ENCODE measurements around the gene TOR4A. TPM values are rescaled to one million over a fixed set of nuclear protein-coding genes. Genes with fewer than 3 reads are reported as not detected.

Gene TOR4A
- total and polyA plus RNA-seq, 5 donors: 6.2 to 17.2 (median 12.9) TPM

GRCh38 chr9:137267933-137268355 is 9.6 kb upstream of the TOR4A start:
- DNase-seq (no peak), ATAC-seq (no peak)
- WGBS: 87% methylated on average over 6 of the region's 6 CpGs
- Histone ChIP-seq H3K4me3 (ENCODE audit: low read length) (no peak overlapping the region), H3K9me3 (ENCODE audit: control insufficient read depth, low read length) (no peaks in the 10 kb centered on the region), H3K27me3 (ENCODE audit: control insufficient read depth, insufficient read depth) (no peaks in the 10 kb centered on the region), H3K27ac (ENCODE audit: low read length) (no peak overlapping the region), H3K4me1 (ENCODE audit: control insufficient read depth, insufficient read depth, low read length) (peaks cover 10% of the 10 kb centered on the region)
- intact Hi-C loops (cut with DNase I): no loop called here

- Histone ChIP-seq H3K27ac (ENCODE audit: low read length) (peak overlapping the region; percentile 85), H3K4me1 (ENCODE audit: control insufficient read depth, insufficient read depth, low read length) (peaks cover 10% of the 10 kb centered on the region), H3K27me3 (ENCODE audit: control insufficient read depth, insufficient read depth) (no peaks in the 10 kb centered on the region), H3K4me3 (ENCODE audit: low read length) (no peak overlapping the region), H3K9me3 (ENCODE audit: control insufficient read depth, low read length) (no peaks in the 10 kb centered on the region)
- ATAC-seq (peak in 1 of 2 donors; percentile 42), DNase-seq (peak in 1 of 3 donors; percentile 38)
- 65% methylated on average over 19 of the region's 19 CpGs for whole genome bisulfite sequencing
- intact Hi-C loops (cut with DNase I): no loop called here
These were observed 8.9 kb upstream of the TOR4A start for GRCh38 chr9:137268538-137269201.

GRCh38 chr9:137269231-137269772 is 8.2 kb upstream of the TOR4A start:
- no peaks in the 10 kb centered on the region for H3K9me3 ChIP-seq (ENCODE audit: control insufficient read depth, low read length)
- H3K27ac ChIP-seq (ENCODE audit: low read length): peak overlapping the region; percentile 92
- intact Hi-C loops (cut with DNase I): no loop called here
- no peaks in the 10 kb centered on the region for H3K27me3 ChIP-seq (ENCODE audit: control insufficient read depth, insufficient read depth)
- DNase-seq: peak; percentile 47 to 79 (median 76)
- H3K4me1 ChIP-seq (ENCODE audit: control insufficient read depth, insufficient read depth, low read length): peaks cover 10% of the 10 kb centered on the region
- H3K4me3 ChIP-seq (ENCODE audit: low read length): no peak overlapping the region
- 39% methylated on average over 17 of the region's 17 CpGs for WGBS
- peak; percentile 59 to 70 for ATAC-seq

- ATAC-seq (no peak), DNase-seq (peak in 2 of 3 donors; percentile 20 to 66)
- intact Hi-C loops (cut with DNase I): no loop called here
- Histone ChIP-seq H3K27me3 (ENCODE audit: control insufficient read depth, insufficient read depth) (no peaks in the 10 kb centered on the region), H3K4me3 (ENCODE audit: low read length) (no peak overlapping the region), H3K9me3 (ENCODE audit: control insufficient read depth, low read length) (no peaks in the 10 kb centered on the region), H3K27ac (ENCODE audit: low read length) (no peak overlapping the region), H3K4me1 (ENCODE audit: control insufficient read depth, insufficient read depth, low read length) (peaks cover 13% of the 10 kb centered on the region)
- 77% methylated on average over 32 of the region's 32 CpGs for WGBS
These were observed 6.4 kb upstream of the TOR4A start for GRCh38 chr9:137270929-137271695.

DNA sequence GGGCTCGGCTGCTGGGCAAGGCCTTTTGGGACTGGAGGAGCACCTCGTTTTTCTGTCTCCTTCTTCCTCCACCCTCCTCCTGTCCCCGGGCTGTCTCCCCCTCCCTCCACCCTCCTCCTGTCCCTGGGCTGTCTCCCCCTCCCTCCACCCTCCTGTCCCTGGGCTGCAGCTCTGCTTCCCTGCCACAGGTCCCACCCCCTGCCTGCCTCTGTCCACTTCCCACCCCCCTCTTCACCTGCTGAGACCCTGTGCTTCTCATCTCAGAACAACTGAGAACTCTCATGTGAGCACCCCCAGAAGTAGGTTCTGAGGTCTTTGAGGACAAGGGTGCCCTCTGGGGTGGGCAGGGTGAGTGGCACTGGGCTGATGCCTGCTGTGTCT is 5.8 kb upstream of the TOR4A start:
- Histone ChIP-seq H3K4me3 (ENCODE audit: low read length) (no peak overlapping the region), H3K4me1 (ENCODE audit: control insufficient read depth, insufficient read depth, low read length) (peaks cover 15% of the 10 kb centered on the region), H3K27ac (ENCODE audit: low read length) (no peak overlapping the region), H3K27me3 (ENCODE audit: control insufficient read depth, insufficient read depth) (no peaks in the 10 kb centered on the region), H3K9me3 (ENCODE audit: control insufficient read depth, low read length) (no peaks in the 10 kb centered on the region)
- intact Hi-C loops (cut with DNase I): no loop called here
- ATAC-seq: no peak
- no peak for DNase-seq
- 27% methylated on average over 3 of the region's 3 CpGs for WGBS

GRCh38 chr9:137272241-137273094 is 5.1 kb upstream of the TOR4A start:
- intact Hi-C loops (cut with DNase I): no loop called here
- H3K4me3 ChIP-seq (ENCODE audit: low read length): no peak overlapping the region
- peak in 2 of 3 donors; percentile 22 to 63 for DNase-seq
- H3K27me3 ChIP-seq (ENCODE audit: control insufficient read depth, insufficient read depth): no peaks in the 10 kb centered on the region
- H3K9me3 ChIP-seq (ENCODE audit: control insufficient read depth, low read length): no peaks in the 10 kb centered on the region
- WGBS: 93% methylated on average over 39 of the region's 39 CpGs
- H3K27ac ChIP-seq (ENCODE audit: low read length): no peak overlapping the region
- no peak for ATAC-seq
- H3K4me1 ChIP-seq (ENCODE audit: control insufficient read depth, insufficient read depth, low read length): peaks cover 15% of the 10 kb centered on the region

DNA sequence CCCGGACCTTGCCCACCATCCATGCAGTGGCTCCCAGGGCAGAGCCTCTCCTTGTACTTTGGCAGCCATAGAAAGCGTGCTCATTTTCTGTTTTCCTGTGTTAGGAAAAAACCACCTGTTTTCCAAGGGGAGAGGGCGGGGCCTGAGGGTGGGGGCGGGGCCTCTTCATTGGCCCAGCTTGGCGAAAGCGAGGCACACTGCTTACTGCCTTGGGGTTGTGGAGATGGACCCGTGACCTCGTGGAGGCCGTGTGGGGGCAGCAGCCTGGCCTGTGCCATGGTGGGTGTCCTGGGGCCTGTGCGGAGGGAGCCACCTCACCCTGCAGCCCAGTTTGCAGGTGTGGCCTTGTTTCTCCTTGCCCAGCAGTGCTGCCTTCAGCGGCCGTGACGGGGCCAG is 4.4 kb upstream of the TOR4A start:
- no peak overlapping the region for H3K4me3 ChIP-seq (ENCODE audit: low read length)
- WGBS: 80% methylated on average over 13 of the region's 13 CpGs
- DNase-seq (no peak), ATAC-seq (no peak)
- no peak overlapping the region for H3K27ac ChIP-seq (ENCODE audit: low read length)
- peaks cover 15% of the 10 kb centered on the region for H3K4me1 ChIP-seq (ENCODE audit: control insufficient read depth, insufficient read depth, low read length)
- intact Hi-C loops (cut with DNase I): no loop called here
- H3K27me3 ChIP-seq (ENCODE audit: control insufficient read depth, insufficient read depth): no peaks in the 10 kb centered on the region
- no peaks in the 10 kb centered on the region for H3K9me3 ChIP-seq (ENCODE audit: control insufficient read depth, low read length)

- Histone ChIP-seq H3K27me3 (ENCODE audit: control insufficient read depth, insufficient read depth) (no peaks in the 10 kb centered on the region), H3K4me3 (ENCODE audit: low read length) (no peak overlapping the region), H3K27ac (ENCODE audit: low read length) (no peak overlapping the region), H3K9me3 (ENCODE audit: control insufficient read depth, low read length) (no peaks in the 10 kb centered on the region), H3K4me1 (ENCODE audit: control insufficient read depth, insufficient read depth, low read length) (peaks cover 15% of the 10 kb centered on the region)
- ATAC-seq (no peak), DNase-seq (peak; percentile 15 to 57 (median 45))
- WGBS: 74% methylated on average over 15 of the region's 15 CpGs
- intact Hi-C loops (cut with DNase I): no loop called here
These were observed 3.8 kb upstream of the TOR4A start for GRCh38 chr9:137273611-137274320.

GRCh38 chr9:137275203-137275587 is 2.3 kb upstream of the TOR4A start:
- Histone ChIP-seq H3K27me3 (ENCODE audit: control insufficient read depth, insufficient read depth) (no peaks in the 10 kb centered on the region), H3K4me3 (ENCODE audit: low read length) (no peak overlapping the region), H3K27ac (ENCODE audit: low read length) (no peak overlapping the region), H3K4me1 (ENCODE audit: control insufficient read depth, insufficient read depth, low read length) (peaks cover 5% of the 10 kb centered on the region), H3K9me3 (ENCODE audit: control insufficient read depth, low read length) (no peaks in the 10 kb centered on the region)
- intact Hi-C loops (cut with DNase I): no loop called here
- DNase-seq (no peak), ATAC-seq (no peak)
- 84% methylated on average over 10 of the region's 10 CpGs for WGBS

All from right cardiac atrium (tissue), 5 donors.